GM13977 (cell line): ENCODE measurements around the gene NET1.

ENCODE experiments used
- DNase-seq: peaks from one replicate; pipeline ENCODE4 v3.0.0; 2012; ENCODE audit warnings: low spot score
- CTCF ChIP-seq: IDR thresholded peaks from 2 replicates; pipeline ENCODE4 v1.5.1; 2012; ENCODE audit warnings: mild to moderate bottlenecking, control low read depth; ENCODE audit not compliant: insufficient read depth; ENCODE audit errors: extremely low read depth, missing control alignments
- in situ Hi-C: fragments of 300-500 bp; cut with MboI; formaldehyde crosslinking; loops from one replicate; pipeline ENCODE4 v1.12.0; 2022; ENCODE audit warnings: low sequenced_read_pairs, low pct_unique_long_range_greater_than_20kb, mixed read lengths, inconsistent platforms; ENCODE audit not compliant: unreplicated experiment

The NET1 gene

GRCh38 chr10:5453749-5454489 is 41.6 kb downstream of the NET1 start:
- in situ Hi-C loops = no loop called here
- no peak for TF ChIP-seq CTCF
- DNase-seq = no peak

GRCh38 chr10:5456563-5456962 is 44.2 kb downstream of the NET1 start:
- DNase-seq = no peak
- no peak for TF ChIP-seq CTCF
- in situ Hi-C loops = no loop called here

- in situ Hi-C loops = no loop called here
- DNase-seq = no peak
- no peak for TF ChIP-seq CTCF
Measured at GRCh38 chr10:5457741-5458140, 45.4 kb downstream of the NET1 start.

- no peak for TF ChIP-seq CTCF
- DNase-seq = no peak
- in situ Hi-C loops = no loop called here
Measured at GRCh38 chr10:5458425-5458824, 46.1 kb downstream of the NET1 start.

- no peak for TF ChIP-seq CTCF
- in situ Hi-C loops = no loop called here
- DNase-seq = no peak
Measured at GRCh38 chr10:5458949-5459747, 46.8 kb downstream of the NET1 start.

- no peak for TF ChIP-seq CTCF
- DNase-seq = no peak
- in situ Hi-C loops = no loop called here
Measured at GRCh38 chr10:5460468-5461202, 48.3 kb downstream of the NET1 start.
